ENCODE data around the gene PNPLA7. TPM values are rescaled to one million over a fixed set of nuclear protein-coding genes. Genes with fewer than 3 reads are reported as not detected.

PNPLA7 gene
- 2.6 and 3.0 TPM in 2 replicates for total RNA-seq

DNA sequence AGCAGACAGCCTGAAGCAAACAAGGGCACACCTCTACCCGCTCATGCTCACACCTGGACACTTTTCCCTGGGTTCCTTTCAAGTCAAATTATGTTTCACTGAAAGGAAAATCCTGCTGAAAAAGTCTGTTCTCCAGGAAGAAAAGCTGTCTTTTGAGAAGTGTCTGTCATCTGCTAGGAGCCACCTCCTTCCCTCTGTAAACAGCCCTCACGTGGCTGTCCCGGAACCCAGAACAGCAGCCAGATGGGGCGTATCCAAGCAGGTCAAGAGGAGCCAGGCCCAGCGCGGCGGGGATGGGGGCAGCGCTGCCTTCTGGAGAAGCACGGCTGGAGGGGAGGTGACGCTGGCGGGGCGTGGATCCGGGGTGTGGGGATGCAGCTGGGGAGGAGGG is at the start of gene PNPLA7:
TSS of gene PNPLA7 (minus strand) at position 172 of the 391 bp plus-strand sequence. CDS start 205 bp downstream, outside the sequence.

DNA sequence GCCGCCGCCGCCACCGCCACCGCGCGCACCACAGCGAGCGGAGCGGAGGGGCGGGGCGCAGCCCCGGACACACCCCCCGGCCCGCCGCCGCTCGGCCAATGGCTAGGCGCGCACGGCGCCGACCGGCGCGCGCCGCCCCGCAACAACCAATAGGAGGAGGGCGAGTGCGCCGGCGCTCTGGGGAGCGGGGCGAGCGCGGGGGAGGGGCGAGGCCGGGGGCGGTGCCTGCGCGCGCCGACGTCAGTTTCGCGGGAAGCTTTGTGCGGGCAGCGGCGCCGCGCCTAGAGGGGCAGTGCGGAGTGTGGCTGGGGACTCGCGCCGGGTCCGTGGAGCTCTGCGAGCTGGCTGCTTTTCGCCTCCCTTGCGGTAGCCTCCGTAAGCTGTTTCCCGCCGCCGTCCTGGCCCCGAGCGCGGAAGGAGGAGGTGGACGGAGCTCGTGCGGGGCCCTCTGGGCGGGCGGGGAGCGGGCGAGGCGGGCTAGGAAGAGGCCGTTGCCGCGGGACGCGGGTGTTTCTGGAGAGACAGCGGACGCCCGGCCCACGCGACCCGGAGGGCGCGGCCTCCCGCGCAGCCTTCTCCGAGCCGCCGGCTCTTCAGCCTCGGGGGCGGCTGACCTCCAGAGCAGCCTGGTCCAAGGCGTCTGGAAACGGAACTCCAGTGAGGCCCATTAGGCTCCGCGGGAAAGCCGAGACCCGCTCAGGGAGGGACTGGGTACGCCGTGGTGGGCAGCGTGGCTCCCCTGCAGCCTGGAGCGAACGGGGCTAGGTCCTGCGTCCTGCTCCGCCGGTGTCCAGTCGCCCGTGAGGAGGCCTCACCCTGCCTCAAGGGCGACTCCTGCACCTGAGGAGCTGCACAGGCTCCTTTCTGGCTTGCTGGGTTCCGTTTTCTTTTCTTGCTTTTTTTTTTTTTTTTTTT is 40.5 kb upstream of the PNPLA7 start, which contains the start of gene ZMYND19:
TSS of gene ZMYND19 (minus strand) at position 44 of the 915 bp plus-strand sequence. CDS start 249 bp downstream, outside the sequence.

DNA sequence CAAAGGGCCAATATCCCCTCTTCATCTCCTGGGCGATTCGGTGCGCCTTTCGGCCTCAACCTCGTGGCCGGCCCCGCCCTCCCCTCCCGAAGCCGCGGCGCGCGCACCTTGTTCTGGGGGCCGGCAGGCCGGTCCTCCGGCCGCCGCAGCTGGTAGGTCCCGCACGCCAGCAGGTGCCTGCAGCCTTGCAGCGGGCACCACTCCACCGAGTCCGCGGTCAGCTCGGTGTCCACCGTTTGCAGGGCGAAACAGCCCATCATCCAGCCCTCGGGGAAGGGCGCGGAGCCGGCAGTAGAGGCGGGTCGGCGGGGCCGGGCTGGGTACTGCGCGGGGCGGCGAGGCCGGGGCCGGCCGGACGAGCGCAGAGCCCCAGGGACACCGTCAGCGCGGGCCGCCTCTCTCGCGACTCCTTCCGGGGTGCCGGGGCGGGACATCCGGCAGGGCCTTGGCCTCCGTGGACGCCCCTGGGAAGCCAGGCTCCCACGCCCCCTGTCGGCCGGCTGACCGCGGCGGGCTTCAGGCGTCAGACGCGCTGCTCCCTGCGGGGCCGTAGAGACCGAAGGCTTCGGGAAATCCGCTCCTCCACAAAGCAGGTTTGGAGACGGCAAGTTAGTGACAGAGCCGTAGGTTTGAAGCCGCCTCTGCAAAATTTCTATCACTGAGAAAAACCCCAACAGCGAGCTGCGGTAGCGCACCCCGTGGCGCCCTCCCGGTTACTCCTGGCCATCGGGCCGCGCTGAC is 28.5 kb upstream of the PNPLA7 start, which contains the start of gene DPH7:
TSS of gene DPH7 (minus strand) at position 408 of the 741 bp plus-strand sequence. CDS start at position 260, 148 bp downstream.

DNA sequence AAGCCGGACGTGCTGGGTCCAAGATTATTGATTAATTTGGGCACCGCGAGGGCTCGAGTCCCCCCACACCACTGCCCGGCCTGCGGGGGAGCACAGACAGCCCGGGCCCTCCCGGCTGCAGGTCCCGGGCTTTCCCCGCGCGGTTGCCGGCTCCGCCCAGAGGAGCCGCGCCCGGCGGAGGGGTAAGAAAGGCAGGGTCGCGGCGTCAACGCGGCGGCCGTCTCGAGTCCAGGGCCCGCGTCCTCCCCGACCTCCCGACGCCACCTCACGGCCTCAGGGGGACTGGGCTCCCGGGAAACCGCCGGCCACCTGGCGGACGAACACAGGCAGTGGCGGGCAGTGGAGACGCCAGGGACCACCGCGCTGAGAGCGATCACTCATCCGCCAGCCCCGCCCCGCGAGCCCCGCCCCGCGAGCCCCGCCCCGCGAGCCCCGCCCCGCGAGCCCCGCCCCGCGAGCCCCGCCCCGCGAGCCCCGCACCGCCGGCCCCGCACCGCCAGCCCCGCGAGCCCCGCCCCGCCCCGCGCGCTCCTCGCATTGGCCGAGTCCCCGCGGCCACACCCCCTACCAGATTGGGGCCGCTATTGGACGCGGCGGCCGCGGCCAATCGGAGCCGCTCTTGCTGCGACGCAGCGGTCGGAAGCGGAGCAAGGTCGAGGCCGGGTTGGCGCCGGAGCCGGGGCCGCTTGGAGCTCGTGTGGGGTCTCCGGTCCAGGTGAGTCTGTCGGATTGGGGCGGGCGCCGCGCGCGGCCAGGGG is 1.2 kb upstream of the PNPLA7 start, which contains the start of gene MRPL41:
TSS of gene MRPL41 (plus strand) at position 616 of the 758 bp plus-strand sequence. CDS start 203 bp downstream, outside the sequence.

DNA sequence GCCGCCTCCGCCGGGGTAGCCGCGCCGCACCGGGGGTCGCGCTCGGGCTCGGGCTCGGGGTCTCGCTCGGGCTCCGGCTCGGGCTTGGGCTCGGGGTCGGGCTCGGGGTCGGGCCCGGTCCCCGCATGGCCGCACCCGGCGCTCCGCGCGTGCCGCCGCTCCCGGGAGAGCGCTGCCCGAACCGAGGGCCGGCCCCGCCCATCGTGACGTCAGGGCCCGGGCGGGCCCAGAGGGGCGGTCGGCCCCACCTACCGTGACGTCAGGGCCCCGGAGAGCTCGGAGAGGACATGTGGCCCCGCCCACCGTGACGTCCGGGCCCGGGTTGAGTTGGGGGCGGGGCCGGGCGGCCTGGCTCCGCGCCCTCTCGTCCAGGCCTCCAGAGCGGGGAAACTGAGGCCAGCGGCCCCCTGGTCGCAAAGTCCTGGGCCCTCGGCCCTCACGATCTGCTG is 91.0 kb downstream of the PNPLA7 start, which contains the start of gene NSMF:
TSS of gene NSMF (minus strand) at position 183 of the 449 bp plus-strand sequence. CDS start 232 bp downstream, outside the sequence.

DNA sequence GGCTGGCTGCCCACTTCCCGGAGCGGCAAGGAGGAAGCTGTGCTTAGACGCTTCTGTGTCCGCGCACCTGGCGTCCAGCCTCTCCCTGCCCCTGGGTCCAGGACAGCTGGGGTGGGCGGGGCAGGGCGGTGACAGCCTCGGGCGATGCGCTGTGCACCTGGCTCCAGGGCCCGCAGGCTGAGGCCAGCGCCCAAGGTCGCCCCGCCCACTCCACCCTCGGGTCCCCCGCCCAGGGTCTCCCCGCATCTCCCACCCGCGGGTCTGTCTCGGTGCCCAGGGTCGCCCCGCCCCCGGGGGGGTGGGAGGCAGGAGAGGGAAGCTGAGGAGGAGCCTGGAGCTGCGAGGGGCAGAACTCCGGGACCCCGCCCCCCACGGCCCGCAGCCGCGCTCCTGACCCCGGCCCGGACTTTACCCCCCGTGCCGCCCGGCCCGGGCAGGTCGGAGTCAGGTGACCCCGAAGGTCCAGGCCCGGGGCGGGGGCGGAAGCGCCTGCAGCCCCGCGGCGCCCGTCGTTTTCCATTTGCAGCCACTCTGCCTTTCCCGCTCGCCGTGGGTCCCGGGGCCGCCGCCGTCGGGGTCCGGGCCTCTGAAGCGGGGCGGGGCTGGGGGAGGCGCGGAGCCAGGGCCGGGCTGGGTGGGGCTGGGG is 108.8 kb downstream of the PNPLA7 start, which contains the start of gene ENTPD8:
TSS of gene ENTPD8 (minus strand) at position 69 of the 646 bp plus-strand sequence. CDS start 3,072 bp downstream, outside the sequence.

DNA sequence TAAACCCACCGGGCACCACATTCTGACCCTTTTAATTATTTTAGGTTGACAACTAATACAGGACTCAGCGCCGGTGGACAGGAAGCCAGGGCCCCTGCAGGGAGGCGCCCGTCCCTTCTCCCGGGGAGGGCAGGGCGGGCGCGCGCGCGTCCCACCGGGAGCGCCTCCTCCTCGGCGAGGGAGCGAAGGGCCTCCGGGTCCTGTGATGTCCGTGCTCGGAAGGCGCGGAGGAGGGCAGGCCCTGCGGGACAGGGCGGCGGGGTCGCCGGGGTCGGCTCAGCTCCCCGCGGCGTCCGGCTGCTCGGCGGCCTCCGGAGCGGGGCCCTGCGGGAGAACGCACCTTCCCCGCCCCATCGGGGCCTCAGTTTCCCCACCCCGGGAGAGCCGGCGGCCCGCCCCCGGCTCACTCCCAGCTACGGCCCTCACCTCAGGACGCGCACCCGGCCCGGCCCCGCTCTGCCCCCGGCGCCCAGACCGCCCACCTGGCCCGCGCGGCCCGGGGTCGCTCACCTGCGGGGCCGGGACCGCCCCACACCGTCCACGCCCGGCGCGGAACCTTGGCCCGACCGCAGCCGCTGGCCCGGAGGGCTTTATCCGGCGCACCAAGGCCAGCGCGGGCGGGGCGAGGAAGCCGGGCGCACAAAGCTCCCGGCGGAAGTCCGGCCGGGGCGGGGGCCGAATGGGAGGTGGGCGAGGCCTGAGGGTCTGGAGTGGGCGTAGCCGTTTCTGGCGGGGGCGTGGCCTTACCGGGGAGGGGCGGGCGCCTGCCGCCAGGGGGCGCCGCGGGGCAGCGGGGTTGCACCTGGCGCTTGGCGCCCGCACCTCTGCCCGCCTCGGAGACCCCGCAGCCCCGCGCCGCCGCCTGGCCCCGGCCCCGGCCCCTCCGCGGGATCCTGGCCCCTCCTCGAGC is 127.3 kb downstream of the PNPLA7 start, which contains the start of the genes EXD3 and NOXA1:
TSS of gene EXD3 (minus strand) at position 559 of the 910 bp plus-strand sequence. CDS start 27,805 bp downstream, outside the sequence.
TSS of gene NOXA1 (plus strand) at position 790 of the 910 bp plus-strand sequence. CDS start 137 bp downstream, outside the sequence.

Other genes with a start within 250 kb of the PNPLA7 start
- gene NRARP, start 248.1 kb downstream of the PNPLA7 start, total RNA-seq: 0.13 and 0.22 TPM in 2 replicates
- 6.3 and 7.6 TPM in 2 replicates for gene EXD3, start 127.2 kb downstream of the PNPLA7 start, total RNA-seq
- 0.39 and 0.65 TPM in 2 replicates for gene NOXA1, start 127.0 kb downstream of the PNPLA7 start, total RNA-seq
- not detected in 2 replicates for gene ENTPD8, start 109.0 kb downstream of the PNPLA7 start, total RNA-seq
- gene NSMF, start 91.1 kb downstream of the PNPLA7 start, total RNA-seq: 22.7 and 27.0 TPM in 2 replicates
- 21.1 and 25.3 TPM in 2 replicates for gene MRPL41, start 1.5 kb upstream of the PNPLA7 start, total RNA-seq
- 13.1 and 15.7 TPM in 2 replicates for gene DPH7, start 28.5 kb upstream of the PNPLA7 start, total RNA-seq
- 8.1 and 8.8 TPM in 2 replicates for gene ZMYND19, start 40.1 kb upstream of the PNPLA7 start, total RNA-seq
- gene ARRDC1, start 55.3 kb upstream of the PNPLA7 start, total RNA-seq: 11.9 and 16.9 TPM in 2 replicates
- 34.9 and 41.6 TPM in 2 replicates for gene EHMT1, start 68.6 kb upstream of the PNPLA7 start, total RNA-seq